ENCODE results near the gene KLF8.

- TF ChIP-seq CTCF (IDR thresholded peaks at IDR 0.05) (no peak), POLR2A (IDR thresholded peaks at IDR 0.05) (no peak)
Measured at GRCh38 chrX:56231537-56232090, 542 bp upstream of the KLF8 start.
